Measurements from ENCODE around the gene PDE7B. TPM values are rescaled to one million over a fixed set of nuclear protein-coding genes. Genes with fewer than 3 reads are reported as not detected.

The PDE7B gene
- total and polyA plus RNA-seq, 2 of the 4 experiments (the other 2 are of a cell fraction), result 7.8 to 12.4 TPM

DNA sequence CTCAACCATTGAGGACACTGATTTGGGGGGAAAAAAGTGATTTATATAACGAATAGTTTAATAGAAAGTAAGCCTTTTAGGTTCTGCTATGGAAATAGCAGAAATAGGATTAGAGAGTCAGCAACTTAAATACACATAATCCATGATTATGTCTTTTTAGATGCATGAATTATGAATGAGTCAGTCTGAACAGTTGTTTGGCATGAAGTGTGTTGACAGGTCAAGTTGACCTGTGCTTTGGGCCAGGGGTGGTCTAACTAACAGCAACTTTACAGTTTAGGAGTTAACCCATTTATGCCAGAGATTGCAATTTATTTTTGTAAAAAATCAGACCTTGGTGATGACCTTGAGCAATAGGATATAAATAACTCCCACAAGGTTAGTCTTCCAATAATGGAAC is 207.4 kb downstream of the PDE7B start:
- ATAC-seq (ENCODE audit: low read depth) (no peak), DNase-seq (no peak)
- H3K4me2 ChIP-seq (ENCODE audit: low read depth, low read length), result no peak overlapping the region

More for the DNA sequence above, 207.4 kb downstream of the PDE7B start:
- CTCF ChIA-PET, result no interaction called here
- POLR2A ChIA-PET (ENCODE audit: unreplicated experiment), result no interaction called here
- 0 out of 3 replicates have a peak overlapping the region, but pooled peaks have one; percentile 34 for H2BK15ac ChIP-seq (ENCODE audit: low read depth, low read length)
- H2AK5ac ChIP-seq (ENCODE audit: low read depth, low read length), result peak overlapping the region; percentile 70; the same call in 1 of the 2 replicates
- BruUV-seq (replicated peaks), result no TSS peak
- H2AK9ac ChIP-seq (replicated peaks; ENCODE audit: low read depth, low read length, poor library complexity), result no peak overlapping the region
- no CpG with 5 or more reads among the region's 1 CpG for WGBS, 2 experiments (ENCODE audit: extremely low coverage in 2 of 2, insufficient read length in 1 of 2)
- peaks cover 19% of the 10 kb centered on the region for H3K9me1 ChIP-seq (ENCODE audit: insufficient read depth, low read length)
- TF ChIP-seq MXI1 (IDR thresholded peaks at IDR 0.05; ENCODE audit: borderline replicate concordance, low read depth, low read length), result no peak
- no peak for TF ChIP-seq RFX5 (IDR thresholded peaks at IDR 0.05; ENCODE audit: low read depth, low read length)
- TF ChIP-seq, protein P1, sequence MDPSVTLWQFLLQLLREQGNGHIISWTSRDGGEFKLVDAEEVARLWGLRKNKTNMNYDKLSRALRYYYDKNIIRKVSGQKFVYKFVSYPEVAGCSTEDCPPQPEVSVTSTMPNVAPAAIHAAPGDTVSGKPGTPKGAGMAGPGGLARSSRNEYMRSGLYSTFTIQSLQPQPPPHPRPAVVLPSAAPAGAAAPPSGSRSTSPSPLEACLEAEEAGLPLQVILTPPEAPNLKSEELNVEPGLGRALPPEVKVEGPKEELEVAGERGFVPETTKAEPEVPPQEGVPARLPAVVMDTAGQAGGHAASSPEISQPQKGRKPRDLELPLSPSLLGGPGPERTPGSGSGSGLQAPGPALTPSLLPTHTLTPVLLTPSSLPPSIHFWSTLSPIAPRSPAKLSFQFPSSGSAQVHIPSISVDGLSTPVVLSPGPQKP (IDR thresholded peaks at IDR 0.05; ENCODE audit: borderline replicate concordance, low read depth, low read length), result no peak
- TF ChIP-seq CEBPB (IDR thresholded peaks at IDR 0.05; ENCODE audit: low read depth, low read length), result no peak
- TF ChIP-seq NFE2L2 (IDR thresholded peaks at IDR 0.05; ENCODE audit: low read depth, low read length), result no peak
- no peak overlapping the region for H3K18ac ChIP-seq (ENCODE audit: low read depth, low read length)
- H2BK120ac ChIP-seq (ENCODE audit: low read depth, low read length), result no peak overlapping the region
- peaks cover 5% of the 10 kb centered on the region; the same call in 1 of the 2 replicates for H3K36me3 ChIP-seq (ENCODE audit: control insufficient read depth, insufficient read depth, low read length)
- H4K20me1 ChIP-seq (ENCODE audit: insufficient read depth, low read length), result peaks cover 6% of the 10 kb centered on the region; the same call in 1 of the 2 replicates
- no peak overlapping the region for H3K9ac ChIP-seq (ENCODE audit: low read depth, low read length)
- intact Hi-C loops (cut with micrococcal nuclease) (no loop called here), dilution Hi-C loops (cut with HindIII; ENCODE audit: low sequenced_read_pairs, unreplicated experiment) (no loop called here), in situ Hi-C loops (cut with MboI; ENCODE audit: low sequenced_read_pairs) (no loop called here)
- no peaks in the 10 kb centered on the region for H3K9me3 ChIP-seq (ENCODE audit: control insufficient read depth, insufficient read depth, low read length)
- H3K27me3 ChIP-seq (ENCODE audit: control insufficient read depth, insufficient read depth, low read length), result no peaks in the 10 kb centered on the region
- H4K91ac ChIP-seq (ENCODE audit: insufficient read depth, low read depth, low read length), result no peak overlapping the region
- peaks cover 30 to 69% of the 10 kb centered on the region in 2 experiments for H3K79me1 ChIP-seq (ENCODE audit: low read depth in 1 of 2, low read length in 2 of 2)
- no peak overlapping the region for H4K8ac ChIP-seq (ENCODE audit: low read depth in 2 of 2, low read length in 2 of 2)
- 0 out of 2 replicates have a peak overlapping the region, but pooled peaks have one; percentile 45 for H3K23ac ChIP-seq (ENCODE audit: low read depth, low read length)
- peaks cover 12% of the 10 kb centered on the region for H3K4me1 ChIP-seq (ENCODE audit: control insufficient read depth, insufficient read depth, low read length)
- H2AFZ ChIP-seq (replicated peaks; ENCODE audit: low read length, poor library complexity), result no peak overlapping the region
- no peak overlapping the region for H2BK20ac ChIP-seq (ENCODE audit: low read depth, low read length)
- H3K4ac ChIP-seq (ENCODE audit: low read depth, low read length), result 0 out of 2 replicates have a peak overlapping the region, but pooled peaks have one; percentile 20
- no peak overlapping the region for H4K5ac ChIP-seq (ENCODE audit: low read depth, low read length)
- H3K56ac ChIP-seq (ENCODE audit: extremely low read depth, insufficient read depth, low read length), result no peak overlapping the region
- H3K4me3 ChIP-seq (ENCODE audit: insufficient read depth, low read depth, low read length), result no peak overlapping the region
- H2BK5ac ChIP-seq (ENCODE audit: low read depth, low read length, poor library complexity, severe bottlenecking), result no peak overlapping the region
- peak overlapping the region; percentile 87; the same call in 1 of the 2 replicates for H3K14ac ChIP-seq (replicated peaks; ENCODE audit: low read depth, low read length)
- H3K27ac ChIP-seq (ENCODE audit: insufficient read depth, low read length), result no peak overlapping the region
